ENCODE measurements around the gene MS4A4A.
A peak's percentile ranks its signal among the peaks of the same experiment; 100 is the strongest.
"Not testable (repeated sequence)": the region's sequence is repeated elsewhere in the genome, so short reads cannot be mapped to it uniquely, and the experiment has no call there.

MS4A4A gene

GRCh38 chr11:60280412-60280811, at the start of gene MS4A4A:
MS4A4A (plus strand) TSS chr11:60280666; CDS start chr11:60280676, 10 bp downstream.
- no peak for DNase-seq

- no peak for DNase-seq
These were observed 49.8 kb upstream of the MS4A4A start for GRCh38 chr11:60230681-60231080.

- DNase-seq: no peak
These were observed 45.1 kb upstream of the MS4A4A start for GRCh38 chr11:60235321-60235720.

- DNase-seq: no peak
These were observed 39.8 kb upstream of the MS4A4A start for GRCh38 chr11:60240662-60241061.

GRCh38 chr11:60241786-60242185, 38.7 kb upstream of the MS4A4A start:
- DNase-seq: no peak

GRCh38 chr11:60242740-60243239, 37.7 kb upstream of the MS4A4A start, which contains the start of gene MS4A4E:
MS4A4E (minus strand) TSS chr11:60243137; CDS start chr11:60230055, 13,082 bp downstream.
- no peak for DNase-seq

- peak; percentile 4 for DNase-seq
These were observed 28.8 kb upstream of the MS4A4A start for GRCh38 chr11:60251485-60252212.

GRCh38 chr11:60252213-60253108, 28.0 kb upstream of the MS4A4A start:
- DNase-seq: no peak

GRCh38 chr11:60257956-60258722, 22.3 kb upstream of the MS4A4A start:
- DNase-seq: no peak

- DNase-seq: no peak
These were observed 19.5 kb upstream of the MS4A4A start for GRCh38 chr11:60261014-60261413.

GRCh38 chr11:60263402-60263801, 17.1 kb upstream of the MS4A4A start:
- DNase-seq: no peak

GRCh38 chr11:60264644-60265043, 15.8 kb upstream of the MS4A4A start:
- DNase-seq: no peak

- DNase-seq: peak; percentile 81
These were observed 14.9 kb upstream of the MS4A4A start for GRCh38 chr11:60265373-60266214.

GRCh38 chr11:60274416-60274815, 6.0 kb upstream of the MS4A4A start:
- no peak for DNase-seq

GRCh38 chr11:60281485-60281884, 1.0 kb downstream of the MS4A4A start:
- DNase-seq: no peak

GRCh38 chr11:60282286-60282685, 1.8 kb downstream of the MS4A4A start:
- DNase-seq: no peak

- DNase-seq: not testable (repeated sequence)
These were observed 5.1 kb downstream of the MS4A4A start for GRCh38 chr11:60285411-60286126.

GRCh38 chr11:60288531-60288930, 8.1 kb downstream of the MS4A4A start:
- DNase-seq: no peak

- DNase-seq: no peak
These were observed 11.7 kb downstream of the MS4A4A start for GRCh38 chr11:60292145-60292544.

GRCh38 chr11:60301178-60301577, 20.7 kb downstream of the MS4A4A start:
- no peak for DNase-seq

GRCh38 chr11:60301884-60302283, 21.4 kb downstream of the MS4A4A start:
- not testable (repeated sequence) for DNase-seq

Data from eye (tissue), 1 donor.